22Rv1 (cell line): ENCODE data around the gene ATG13.

Source experiments
- H3K27ac ChIP-seq: fragments of 450-650 bp; 2 replicates; pipeline ENCODE4 v1.5.1; 2017
- CTCF ChIP-seq: fragments of 450-650 bp; IDR thresholded peaks from 2 replicates; pipeline ENCODE4 v1.5.1; 2017; ENCODE audit warnings: mild to moderate bottlenecking
- ZFX ChIP-seq: fragments of 450-650 bp; IDR thresholded peaks from 2 replicates; pipeline ENCODE4 v1.6.1; 2017; ENCODE audit warnings: antibody characterized with exemption, borderline replicate concordance

ATG13 gene

DNA sequence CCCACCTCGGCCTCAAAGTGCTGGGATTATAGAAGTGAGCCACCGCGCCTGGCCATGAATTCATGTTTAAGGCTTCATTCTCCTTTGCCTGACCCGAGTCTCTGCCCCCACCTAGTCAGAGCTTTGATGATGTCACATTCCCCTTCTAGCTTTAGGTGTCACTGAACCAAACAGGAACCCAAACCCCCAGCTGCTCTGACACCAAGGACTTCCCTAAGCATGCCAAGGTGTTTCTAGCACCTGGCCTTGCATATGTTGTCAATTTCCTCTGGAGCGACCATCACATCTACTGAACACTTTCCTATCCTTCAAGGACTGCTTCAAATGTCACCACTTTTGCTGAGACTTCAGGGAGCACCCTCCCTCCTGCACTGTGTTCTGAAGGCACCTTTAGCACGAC, 103.9 kb downstream of the ATG13 start:
- TF ChIP-seq ZFX: no peak
- TF ChIP-seq CTCF: no peak

DNA sequence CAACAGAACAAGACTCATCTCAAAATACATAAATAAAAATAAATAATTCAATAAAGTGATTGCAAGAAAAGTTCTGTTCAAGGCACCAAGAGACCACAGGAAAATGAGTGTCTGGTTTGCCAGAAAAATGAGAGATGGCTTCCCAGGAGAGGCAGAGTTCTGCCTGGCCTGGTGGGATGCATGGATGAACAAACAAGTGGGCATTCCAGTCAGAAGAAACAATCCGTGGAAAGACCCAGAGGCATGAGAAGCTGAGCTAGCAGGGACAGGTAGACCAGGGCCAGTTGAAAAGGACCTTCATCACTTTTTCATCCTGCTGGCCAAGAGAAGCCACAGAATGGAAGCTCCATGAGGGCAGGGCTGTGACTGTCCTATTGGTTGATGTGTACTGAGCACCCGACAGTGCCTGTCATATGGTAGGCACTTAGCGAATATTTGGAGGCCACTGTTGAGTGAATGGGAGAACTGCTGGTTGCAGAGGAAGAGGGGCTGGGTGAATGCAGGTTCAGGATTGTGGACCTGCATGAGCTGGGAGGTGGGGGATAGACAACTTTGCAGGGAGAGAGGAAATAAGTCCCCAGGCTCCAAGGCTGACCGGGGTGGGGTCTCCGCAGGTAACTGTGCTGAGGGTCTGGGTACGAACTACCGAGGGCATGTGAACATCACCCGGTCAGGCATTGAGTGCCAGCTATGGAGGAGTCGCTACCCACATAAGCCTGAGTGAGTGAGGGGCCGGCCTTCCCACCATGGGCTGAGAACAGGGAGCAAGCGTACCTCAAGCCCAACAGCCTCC, 105.4 kb downstream of the ATG13 start:
- no peak overlapping the region for H3K27ac ChIP-seq
- no peak for TF ChIP-seq ZFX
- TF ChIP-seq CTCF: no peak

More for the DNA sequence above, 103.9 kb downstream of the ATG13 start:
- peak overlapping the region; percentile 27; the same call in 1 of the 2 replicates for H3K27ac ChIP-seq

DNA sequence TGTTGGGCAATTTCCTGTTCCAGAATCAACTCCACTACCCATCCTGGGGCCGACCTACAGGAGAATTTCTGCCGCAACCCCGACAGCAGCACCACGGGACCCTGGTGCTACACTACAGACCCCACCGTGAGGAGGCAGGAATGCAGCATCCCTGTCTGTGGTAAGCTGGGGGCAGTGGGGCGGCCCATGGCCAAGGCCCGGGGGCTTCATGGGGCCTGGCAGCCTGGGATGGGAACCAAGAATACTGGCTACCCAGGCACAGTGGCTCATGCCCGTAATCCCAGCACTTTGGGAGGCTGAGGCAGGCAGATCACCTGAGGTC, 106.0 kb downstream of the ATG13 start:
- no peak overlapping the region for H3K27ac ChIP-seq
- TF ChIP-seq ZFX: no peak
- TF ChIP-seq CTCF: no peak

DNA sequence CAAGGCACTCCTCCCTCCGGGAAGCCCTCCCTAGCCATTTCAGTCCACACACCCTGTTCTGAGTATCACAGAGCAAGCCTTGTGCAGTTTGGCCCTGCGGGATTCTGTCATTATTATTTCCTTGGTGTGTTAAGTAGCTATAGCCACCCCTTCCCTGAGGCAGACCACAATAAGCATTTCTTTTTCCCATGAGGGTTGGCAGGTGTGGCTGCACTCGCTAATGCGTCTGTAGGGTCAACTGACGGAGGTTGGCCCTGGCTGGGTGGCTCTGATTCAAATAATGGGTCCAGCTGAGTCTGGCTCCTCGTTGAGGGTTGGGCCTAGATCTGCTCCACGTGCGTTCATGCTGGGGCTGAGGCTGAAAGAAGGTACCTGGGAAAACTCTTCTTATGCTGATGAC, 106.7 kb downstream of the ATG13 start:
- no peak overlapping the region for H3K27ac ChIP-seq
- TF ChIP-seq CTCF (no peak), ZFX (no peak)
